NB4 (cell line): ENCODE results near the gene NFAM1.

Experiments
- DNase-seq: peaks from one replicate; pipeline ENCODE4 v3.0.0; 2010; ENCODE audit warnings: low read depth
- H3K4me3 ChIP-seq: one replicate; pipeline ENCODE4 v1.5.1; 2011; ENCODE audit warnings: mild to moderate bottlenecking, low read depth, low read length, moderate library complexity
- CTCF ChIP-seq: IDR thresholded peaks from one replicate; pipeline ENCODE4 v1.5.1; 2012; ENCODE audit warnings: low read depth, low read length
- MAX ChIP-seq: IDR thresholded peaks from 2 replicates; pipeline ENCODE4 v1.6.1; 2011; ENCODE audit warnings: low read depth, low read length
- MYC ChIP-seq: IDR thresholded peaks from 2 replicates; pipeline ENCODE4 v1.6.1; 2011; ENCODE audit warnings: low read depth, low read length
- POLR2A ChIP-seq: IDR thresholded peaks from 2 replicates; pipeline ENCODE4 v1.6.1; 2011; ENCODE audit warnings: mild to moderate bottlenecking; ENCODE audit not compliant: insufficient read length; ENCODE audit errors: extremely low read depth

Gene NFAM1

GRCh38 chr22:42333544-42333943, 98.7 kb downstream of the NFAM1 start:
- no peak for DNase-seq
- TF ChIP-seq CTCF: no peak
- no peak for TF ChIP-seq MYC
- no peak for TF ChIP-seq MAX
- no peak for TF ChIP-seq POLR2A
- no peak overlapping the region for H3K4me3 ChIP-seq

GRCh38 chr22:42332089-42332488, 100.1 kb downstream of the NFAM1 start:
- H3K4me3 ChIP-seq: no peak overlapping the region
- TF ChIP-seq MYC (no peak), CTCF (no peak), POLR2A (no peak), MAX (no peak)
- no peak for DNase-seq

GRCh38 chr22:42331014-42331413, 101.2 kb downstream of the NFAM1 start:
- no peak for DNase-seq

More at GRCh38 chr22:42331014-42331413, 101.2 kb downstream of the NFAM1 start:
- no peak overlapping the region for H3K4me3 ChIP-seq
- TF ChIP-seq MYC: no peak
- TF ChIP-seq MAX: no peak
- no peak for TF ChIP-seq CTCF
- TF ChIP-seq POLR2A: no peak
